IPS-18a (cell line): ENCODE measurements around the gene OR52M1.
"Not testable (repeated sequence)": the region's sequence is repeated elsewhere in the genome, so short reads cannot be mapped to it uniquely, and the experiment has no call there.

Experiments used
- H3K27ac ChIP-seq: one replicate; pipeline ENCODE4 v1.5.1; 2013; ENCODE audit warnings: low read length
- H3K27me3 ChIP-seq: one replicate; pipeline ENCODE4 v1.6.1; 2013; ENCODE audit warnings: mild to moderate bottlenecking, low read length; ENCODE audit not compliant: control insufficient read depth, insufficient read depth
- H3K36me3 ChIP-seq: one replicate; pipeline ENCODE4 v1.6.1; 2013; ENCODE audit warnings: low read depth, low read length; ENCODE audit not compliant: control insufficient read depth
- H3K4me1 ChIP-seq: one replicate; pipeline ENCODE4 v1.6.1; 2013; ENCODE audit warnings: low read depth, low read length; ENCODE audit not compliant: control insufficient read depth
- H3K4me3 ChIP-seq: one replicate; pipeline ENCODE4 v1.5.1; 2013; ENCODE audit warnings: low read length
- H3K9ac ChIP-seq: one replicate; pipeline ENCODE4 v1.6.1; 2013; ENCODE audit warnings: mild to moderate bottlenecking, low read length, moderate library complexity
- H3K9me3 ChIP-seq: one replicate; pipeline ENCODE4 v1.6.1; 2013; ENCODE audit warnings: low read depth, low read length; ENCODE audit not compliant: control insufficient read depth

The OR52M1 gene

DNA sequence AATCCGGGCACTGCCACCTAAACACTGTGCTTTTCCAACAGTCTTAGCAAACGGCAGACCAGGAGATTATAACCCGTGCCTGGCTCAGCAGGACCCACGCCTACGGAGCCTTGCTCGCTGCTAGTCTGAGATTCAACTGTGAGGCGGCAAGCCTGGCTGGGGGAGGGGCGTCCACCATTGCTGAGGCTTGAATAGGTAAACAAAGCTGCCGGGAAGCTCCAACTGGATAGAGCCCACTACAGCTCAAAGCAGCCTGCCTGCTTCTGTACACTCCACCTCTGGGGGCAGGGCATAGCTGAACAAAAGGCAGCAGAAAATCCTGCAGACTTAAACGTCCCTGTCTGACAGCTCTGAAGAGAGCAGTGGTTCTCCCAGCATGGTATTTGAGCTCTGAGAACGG lies 13.3 kb upstream of the OR52M1 start:
- not testable (repeated sequence) for H3K9me3 ChIP-seq

DNA sequence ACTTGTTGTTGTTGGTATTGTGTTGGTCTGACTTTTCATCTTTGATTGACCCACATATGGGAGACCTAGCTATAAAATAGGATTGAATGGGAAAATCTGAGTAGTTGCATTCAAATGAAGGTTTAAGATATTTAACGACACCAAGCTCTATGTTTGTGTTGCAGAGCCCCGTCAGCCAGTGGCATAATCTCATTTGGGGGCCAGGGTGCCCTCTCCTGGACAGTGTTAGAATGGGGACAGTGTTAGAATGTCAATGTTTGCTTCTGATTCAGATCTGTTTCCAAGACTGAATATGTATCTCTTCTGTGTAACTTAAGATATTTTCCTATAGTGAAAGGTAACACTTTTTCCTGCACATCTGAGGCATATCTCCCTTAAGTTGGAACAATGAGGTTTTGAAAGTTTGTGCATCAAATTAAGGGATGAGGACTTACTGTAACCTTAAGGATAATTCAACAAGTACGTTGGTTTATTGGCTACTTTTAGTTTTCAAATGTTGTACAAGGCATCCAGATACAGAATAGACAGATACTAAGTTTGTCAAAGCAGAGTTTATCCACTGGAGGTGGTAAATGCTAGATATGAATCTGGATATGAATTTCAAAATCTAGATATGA lies 5.3 kb upstream of the OR52M1 start:
- Histone ChIP-seq H3K27me3 (no peaks in the 10 kb centered on the region), H3K9ac (no peak overlapping the region), H3K4me3 (no peak overlapping the region), H3K4me1 (no peaks in the 10 kb centered on the region), H3K9me3 (no peaks in the 10 kb centered on the region), H3K27ac (no peak overlapping the region), H3K36me3 (no peaks in the 10 kb centered on the region)

More for the DNA sequence above, 13.3 kb upstream of the OR52M1 start:
- H3K9ac ChIP-seq, H3K27ac ChIP-seq, H3K4me1 ChIP-seq, H3K27me3 ChIP-seq, H3K36me3 ChIP-seq, H3K4me3 ChIP-seq: not testable (repeated sequence)

- H3K9ac ChIP-seq = no peak overlapping the region
- no peaks in the 10 kb centered on the region for H3K4me1 ChIP-seq
- H3K27ac ChIP-seq = no peak overlapping the region
- no peak overlapping the region for H3K4me3 ChIP-seq
- no peaks in the 10 kb centered on the region for H3K9me3 ChIP-seq
- H3K36me3 ChIP-seq = no peaks in the 10 kb centered on the region
- no peaks in the 10 kb centered on the region for H3K27me3 ChIP-seq
These were observed 3.9 kb upstream of the OR52M1 start for GRCh38 chr11:4541071-4541470.

DNA sequence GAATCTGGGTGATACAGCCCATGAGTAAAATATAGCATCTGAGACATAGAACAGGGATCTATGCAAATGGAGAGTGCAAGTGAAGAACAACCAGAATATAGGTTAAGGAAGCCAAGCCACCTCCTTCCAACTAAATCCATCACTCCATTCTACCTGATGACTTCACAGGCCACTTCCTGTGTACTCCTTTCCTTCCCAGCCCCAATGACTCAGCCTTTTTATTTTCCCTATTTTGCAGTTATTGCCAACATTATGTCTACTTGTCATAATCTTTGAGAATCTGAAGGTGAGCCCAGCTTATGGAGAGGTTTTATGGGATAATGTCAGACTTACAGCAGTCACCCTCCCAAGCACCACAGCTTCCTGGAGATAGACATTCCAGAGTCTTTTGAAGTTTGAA lies 1.4 kb upstream of the OR52M1 start:
- Histone ChIP-seq H3K9ac (no peak overlapping the region), H3K4me1 (no peaks in the 10 kb centered on the region), H3K27me3 (no peaks in the 10 kb centered on the region), H3K36me3 (no peaks in the 10 kb centered on the region), H3K4me3 (no peak overlapping the region), H3K9me3 (no peaks in the 10 kb centered on the region), H3K27ac (no peak overlapping the region)

DNA sequence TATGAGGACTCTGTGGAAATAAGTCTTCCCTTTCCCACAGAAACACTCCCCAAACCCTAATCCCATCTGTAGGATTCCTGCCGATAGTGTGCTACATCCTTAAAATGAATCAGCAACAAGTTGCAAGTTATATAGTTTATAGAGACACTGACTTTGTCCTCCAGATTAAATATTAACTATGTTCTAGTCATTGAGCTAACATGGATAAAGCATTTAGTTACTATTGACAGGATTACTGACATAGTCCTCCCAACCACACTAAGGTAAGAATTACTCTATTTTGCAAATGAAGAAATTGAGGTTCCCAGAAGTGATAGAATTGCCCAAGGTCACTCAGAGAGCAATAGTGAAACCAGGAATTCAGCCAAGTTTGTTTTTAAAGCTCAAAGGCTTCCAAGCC lies 1.9 kb downstream of the OR52M1 start:
- no peaks in the 10 kb centered on the region for H3K27me3 ChIP-seq
- no peak overlapping the region for H3K4me3 ChIP-seq
- no peaks in the 10 kb centered on the region for H3K4me1 ChIP-seq
- no peaks in the 10 kb centered on the region for H3K36me3 ChIP-seq
- no peak overlapping the region for H3K27ac ChIP-seq
- no peaks in the 10 kb centered on the region for H3K9me3 ChIP-seq
- no peak overlapping the region for H3K9ac ChIP-seq

- no peak overlapping the region for H3K4me3 ChIP-seq
- H3K9me3 ChIP-seq = no peaks in the 10 kb centered on the region
- no peaks in the 10 kb centered on the region for H3K27me3 ChIP-seq
- no peak overlapping the region for H3K9ac ChIP-seq
- no peaks in the 10 kb centered on the region for H3K36me3 ChIP-seq
- no peak overlapping the region for H3K27ac ChIP-seq
- no peaks in the 10 kb centered on the region for H3K4me1 ChIP-seq
These were observed 2.4 kb downstream of the OR52M1 start for GRCh38 chr11:4547416-4547815.

GRCh38 chr11:4551346-4551979 lies 6.5 kb downstream of the OR52M1 start:
- Histone ChIP-seq H3K4me3 (no peak overlapping the region), H3K4me1 (no peaks in the 10 kb centered on the region), H3K9ac (no peak overlapping the region), H3K27me3 (no peaks in the 10 kb centered on the region), H3K36me3 (no peaks in the 10 kb centered on the region), H3K27ac (no peak overlapping the region), H3K9me3 (no peaks in the 10 kb centered on the region)

DNA sequence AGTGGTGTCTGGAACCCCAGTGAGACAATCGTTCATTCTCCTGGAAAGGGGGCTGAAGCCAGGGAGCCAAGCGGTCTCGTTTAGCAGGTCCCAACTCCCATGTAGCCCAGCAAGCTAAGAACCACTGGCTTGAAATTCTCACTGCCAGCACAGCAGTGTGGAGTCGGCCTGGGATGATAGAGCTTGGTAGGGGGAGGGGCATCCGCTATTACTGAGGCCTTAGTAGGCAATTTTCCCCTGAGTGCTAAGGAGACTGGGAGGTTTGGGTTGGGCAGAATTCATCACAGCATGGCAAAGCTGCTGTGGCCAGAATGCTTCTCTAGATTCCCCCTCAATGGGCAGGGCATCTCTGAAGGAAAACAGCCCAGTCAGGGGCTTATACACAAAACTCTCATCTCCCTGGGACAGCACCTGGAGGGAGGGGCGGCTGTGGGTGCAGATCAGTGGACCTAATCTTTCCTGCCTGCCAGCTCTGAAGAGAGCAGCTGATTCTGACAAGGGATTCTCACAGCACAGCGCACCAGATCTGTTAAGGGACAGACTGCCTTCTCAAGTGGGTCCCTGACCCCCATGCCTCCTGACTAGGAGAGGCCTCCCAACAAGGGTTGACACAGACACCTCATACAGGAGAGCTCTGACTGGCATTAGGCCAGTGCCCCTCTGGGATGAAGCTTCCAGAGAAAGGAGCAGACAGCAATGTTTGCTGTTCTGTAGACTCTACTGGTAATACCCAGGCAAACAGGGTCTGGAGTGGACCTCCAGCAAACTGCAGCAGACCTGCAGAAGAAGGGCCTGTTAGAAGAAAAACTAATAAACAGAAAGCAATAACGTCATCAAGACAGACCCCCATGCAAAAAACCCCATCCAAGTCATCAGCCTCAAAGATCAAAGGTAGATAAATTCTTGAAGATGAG lies 14.8 kb downstream of the OR52M1 start:
- H3K4me3 ChIP-seq = no peak overlapping the region
- H3K9me3 ChIP-seq = no peaks in the 10 kb centered on the region
- H3K9ac ChIP-seq = no peak overlapping the region
- no peaks in the 10 kb centered on the region for H3K4me1 ChIP-seq
- no peak overlapping the region for H3K27ac ChIP-seq
- no peaks in the 10 kb centered on the region for H3K36me3 ChIP-seq
- H3K27me3 ChIP-seq = no peaks in the 10 kb centered on the region

GRCh38 chr11:4560467-4560866 lies 15.5 kb downstream of the OR52M1 start:
- no peaks in the 10 kb centered on the region for H3K4me1 ChIP-seq
- H3K9ac ChIP-seq = no peak overlapping the region
- H3K9me3 ChIP-seq = no peaks in the 10 kb centered on the region
- H3K4me3 ChIP-seq = no peak overlapping the region
- H3K36me3 ChIP-seq = no peaks in the 10 kb centered on the region
- no peaks in the 10 kb centered on the region for H3K27me3 ChIP-seq
- H3K27ac ChIP-seq = no peak overlapping the region

DNA sequence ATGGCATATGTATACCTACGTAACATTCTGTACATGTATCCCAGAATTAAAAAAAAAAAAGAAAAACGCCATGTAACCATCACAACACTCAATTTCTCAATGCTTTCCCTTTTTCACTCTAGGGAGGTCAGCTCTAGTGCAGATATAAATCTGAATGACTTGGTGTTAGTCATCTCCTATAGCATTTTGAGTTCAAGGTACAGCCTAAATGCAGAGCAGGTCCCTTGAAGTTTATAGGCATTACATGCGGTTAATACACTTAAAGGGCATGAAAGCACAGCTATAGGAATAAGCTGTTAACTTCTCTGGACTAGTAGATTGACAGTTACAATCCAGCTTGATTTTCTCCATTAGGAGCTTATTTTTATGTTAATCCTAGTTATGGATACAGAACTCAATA lies 20.4 kb downstream of the OR52M1 start:
- Histone ChIP-seq H3K27ac (no peak overlapping the region), H3K4me1 (no peaks in the 10 kb centered on the region), H3K36me3 (no peaks in the 10 kb centered on the region), H3K4me3 (no peak overlapping the region), H3K9ac (no peak overlapping the region), H3K27me3 (no peaks in the 10 kb centered on the region), H3K9me3 (no peaks in the 10 kb centered on the region)

GRCh38 chr11:4569075-4569474 lies 24.1 kb downstream of the OR52M1 start:
- H3K4me1 ChIP-seq = peaks cover 9% of the 10 kb centered on the region
- no peaks in the 10 kb centered on the region for H3K9me3 ChIP-seq
- H3K36me3 ChIP-seq = no peaks in the 10 kb centered on the region
- H3K4me3 ChIP-seq = no peak overlapping the region
- no peak overlapping the region for H3K27ac ChIP-seq
- H3K27me3 ChIP-seq = no peaks in the 10 kb centered on the region
- H3K9ac ChIP-seq = no peak overlapping the region
